Muscle layer of colon (tissue), 2 donors: ENCODE measurements around the gene IL4.

Source experiments
- H3K27ac ChIP-seq: one replicate; pipeline ENCODE4 v1.7.0; 2013; ENCODE audit warnings: low read depth, mild to moderate bottlenecking, low read length, moderate library complexity
- H3K27me3 ChIP-seq, 2 donors: one replicate each; pipeline ENCODE4 v1.7.0; 2013; ENCODE audit warnings: low read length in 2 of 2, mild to moderate bottlenecking in 2 of 2; ENCODE audit not compliant: insufficient read depth in 2 of 2, control insufficient read depth in 1 of 2
- H3K36me3 ChIP-seq: one replicate; pipeline ENCODE4 v1.7.0; 2013; ENCODE audit warnings: mild to moderate bottlenecking, low read length; ENCODE audit not compliant: insufficient read depth
- H3K4me1 ChIP-seq: one replicate; pipeline ENCODE4 v1.7.0; 2013; ENCODE audit warnings: mild to moderate bottlenecking, low read length; ENCODE audit not compliant: insufficient read depth
- H3K4me3 ChIP-seq, 2 donors: one replicate each; pipeline ENCODE4 v1.7.0; 2013; ENCODE audit warnings: low read length in 2 of 2, low read depth in 1 of 2, mild to moderate bottlenecking in 1 of 2, moderate library complexity in 1 of 2
- H3K9ac ChIP-seq: one replicate; pipeline ENCODE4 v1.7.0; 2013; ENCODE audit warnings: low read length
- H3K9me3 ChIP-seq: one replicate; pipeline ENCODE4 v1.7.0; 2013; ENCODE audit warnings: mild to moderate bottlenecking, low read length
- donor health status: abdominal sarcoma.
- donor health status: Adenocarcinoma of cecum.

Gene IL4

GRCh38 chr5:132644177-132644576 is 29.6 kb upstream of the IL4 start:
- H3K9me3 ChIP-seq, result no peaks in the 10 kb centered on the region
- H3K4me1 ChIP-seq, result no peaks in the 10 kb centered on the region
- H3K27ac ChIP-seq, result no peak overlapping the region
- H3K27me3 ChIP-seq, result no peaks in the 10 kb centered on the region
- peaks cover 34% of the 10 kb centered on the region for H3K36me3 ChIP-seq
- H3K9ac ChIP-seq, result no peak overlapping the region
- H3K4me3 ChIP-seq, result no peak overlapping the region

- Histone ChIP-seq H3K4me3 (no peak overlapping the region), H3K36me3 (peaks cover 11% of the 10 kb centered on the region), H3K27me3 (no peaks in the 10 kb centered on the region), H3K9ac (no peak overlapping the region), H3K4me1 (no peaks in the 10 kb centered on the region), H3K9me3 (no peaks in the 10 kb centered on the region), H3K27ac (no peak overlapping the region)
Measured at GRCh38 chr5:132646583-132647266, 27.1 kb upstream of the IL4 start.

- Histone ChIP-seq H3K9ac (no peak overlapping the region), H3K9me3 (no peaks in the 10 kb centered on the region), H3K27ac (no peak overlapping the region), H3K27me3 (no peaks in the 10 kb centered on the region), H3K4me1 (no peaks in the 10 kb centered on the region), H3K36me3 (peaks cover 6% of the 10 kb centered on the region), H3K4me3 (no peak overlapping the region)
Measured at GRCh38 chr5:132647473-132647872, 26.3 kb upstream of the IL4 start.

GRCh38 chr5:132648355-132648754 is 25.4 kb upstream of the IL4 start:
- Histone ChIP-seq H3K27ac (no peak overlapping the region), H3K4me3 (no peak overlapping the region), H3K27me3 (peaks cover 0 to 2% of the 10 kb centered on the region in 2 donors), H3K9me3 (no peaks in the 10 kb centered on the region), H3K4me1 (no peaks in the 10 kb centered on the region), H3K9ac (no peak overlapping the region), H3K36me3 (peaks cover under 1% of the 10 kb centered on the region)

- no peaks in the 10 kb centered on the region for H3K9me3 ChIP-seq
Measured at GRCh38 chr5:132651838-132652469, 21.8 kb upstream of the IL4 start.

GRCh38 chr5:132653716-132654115 is 20.1 kb upstream of the IL4 start:
- no peaks in the 10 kb centered on the region for H3K36me3 ChIP-seq
- no peaks in the 10 kb centered on the region for H3K9me3 ChIP-seq
- H3K4me3 ChIP-seq, result no peak overlapping the region
- no peak overlapping the region for H3K9ac ChIP-seq
- H3K27me3 ChIP-seq, result peaks cover 12 to 32% of the 10 kb centered on the region in 2 donors
- no peak overlapping the region for H3K27ac ChIP-seq
- peaks cover 8% of the 10 kb centered on the region for H3K4me1 ChIP-seq

More at GRCh38 chr5:132651838-132652469, 21.8 kb upstream of the IL4 start:
- Histone ChIP-seq H3K4me3 (no peak overlapping the region), H3K9ac (no peak overlapping the region), H3K4me1 (peaks cover 8% of the 10 kb centered on the region), H3K36me3 (no peaks in the 10 kb centered on the region), H3K27ac (no peak overlapping the region), H3K27me3 (peaks cover 11 to 28% of the 10 kb centered on the region in 2 donors)

- Histone ChIP-seq H3K27me3 (peaks cover 12 to 32% of the 10 kb centered on the region in 2 donors), H3K9me3 (no peaks in the 10 kb centered on the region), H3K27ac (no peak overlapping the region), H3K4me3 (peak overlapping the region; percentile 47 to 64), H3K4me1 (peaks cover 8% of the 10 kb centered on the region), H3K9ac (no peak overlapping the region), H3K36me3 (no peaks in the 10 kb centered on the region)
Measured at GRCh38 chr5:132655821-132656773, 17.7 kb upstream of the IL4 start.

GRCh38 chr5:132656774-132657355 is 16.9 kb upstream of the IL4 start:
- Histone ChIP-seq H3K27me3 (peaks cover 12 to 32% of the 10 kb centered on the region in 2 donors), H3K4me1 (peaks cover 8% of the 10 kb centered on the region), H3K4me3 (peak overlapping the region; percentile 47 to 64), H3K9ac (no peak overlapping the region), H3K36me3 (no peaks in the 10 kb centered on the region), H3K9me3 (no peaks in the 10 kb centered on the region), H3K27ac (no peak overlapping the region)

GRCh38 chr5:132657676-132658380 is 16.0 kb upstream of the IL4 start, which contains the start of gene IL13:
Gene IL13, plus strand, starts transcription at chr5:132658173. Its CDS starts 14 bp downstream, at chr5:132658187.
- Histone ChIP-seq H3K9ac (no peak within 1 kb of the TSS), H3K9me3 (no peaks in the 10 kb centered on the region), H3K36me3 (no peaks in the 10 kb centered on the region), H3K27ac (no peak within 1 kb of the TSS), H3K4me3 (no peak within 1 kb of the TSS), H3K27me3 (peaks cover 12 to 32% of the 10 kb centered on the region in 2 donors), H3K4me1 (peaks cover 8% of the 10 kb centered on the region)

- Histone ChIP-seq H3K4me3 (no peak overlapping the region), H3K9ac (no peak overlapping the region), H3K27me3 (peaks cover 7 to 32% of the 10 kb centered on the region in 2 donors), H3K9me3 (no peaks in the 10 kb centered on the region), H3K27ac (no peak overlapping the region), H3K36me3 (no peaks in the 10 kb centered on the region), H3K4me1 (peaks cover 8% of the 10 kb centered on the region)
Measured at GRCh38 chr5:132658381-132659302, 15.1 kb upstream of the IL4 start.
